ENCODE data around the gene SEMA3D.

DNA sequence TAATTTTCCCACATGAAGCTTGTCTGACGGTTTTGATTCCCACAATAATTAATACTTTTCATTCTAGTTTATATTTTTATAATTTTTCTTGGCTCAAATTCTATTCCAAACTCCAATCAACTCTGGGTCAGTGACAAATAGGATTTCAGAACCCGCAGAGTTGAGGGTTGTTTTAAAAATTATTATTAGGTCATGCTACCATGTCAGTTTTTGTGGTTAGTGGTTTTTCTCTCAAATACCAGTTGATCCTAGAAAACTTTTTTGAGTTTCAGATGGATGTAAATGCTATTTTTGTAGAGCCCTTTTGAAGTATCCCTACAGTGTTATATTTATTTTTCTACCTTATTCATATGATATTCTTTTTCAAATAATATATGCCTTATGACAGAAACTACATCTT lies 237.4 kb downstream of the SEMA3D start:
- TF ChIP-seq ZNF274 (IDR thresholded peaks at IDR 0.05; ENCODE audit: low read depth, low read length) (no peak), YY1 (IDR thresholded peaks at IDR 0.05; ENCODE audit: insufficient read depth, insufficient read length) (no peak), SUZ12 (IDR thresholded peaks at IDR 0.05; ENCODE audit: extremely low read depth, insufficient read depth, insufficient read length) (no peak)
